Embryonic facial prominence (tissue), 1 donor: ENCODE measurements around the gene PDE4B.
"Not testable (repeated sequence)": the region's sequence is repeated elsewhere in the genome, so short reads cannot be mapped to it uniquely, and the experiment has no call there.

Source experiments
- DNase-seq: peaks from one replicate; pipeline ENCODE4 v3.0.0-alpha.2; 2016; ENCODE audit errors: extremely low spot score

The PDE4B gene

DNA sequence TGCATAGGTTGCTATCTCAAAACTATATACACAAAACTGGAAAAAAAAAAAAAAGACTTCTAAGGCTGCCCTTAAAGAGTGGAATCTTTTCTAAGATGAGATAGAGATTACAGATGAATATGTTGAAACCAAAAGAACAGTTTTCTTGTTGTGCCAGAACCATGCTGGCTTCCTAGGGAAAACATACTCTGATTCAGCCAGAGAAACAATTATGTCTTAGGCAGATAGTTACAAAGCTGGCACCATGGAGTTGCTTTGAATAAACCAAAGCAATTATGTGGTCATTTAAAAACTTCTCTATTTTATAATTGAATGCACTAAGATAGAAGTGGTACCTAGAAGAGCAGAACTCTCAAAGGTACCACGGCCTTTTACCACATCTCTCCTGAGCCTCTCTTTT, 341.3 kb downstream of the PDE4B start:
- no peak for DNase-seq

- no peak for DNase-seq
Observed at GRCh38 chr1:66135161-66135560, 342.5 kb downstream of the PDE4B start.

DNA sequence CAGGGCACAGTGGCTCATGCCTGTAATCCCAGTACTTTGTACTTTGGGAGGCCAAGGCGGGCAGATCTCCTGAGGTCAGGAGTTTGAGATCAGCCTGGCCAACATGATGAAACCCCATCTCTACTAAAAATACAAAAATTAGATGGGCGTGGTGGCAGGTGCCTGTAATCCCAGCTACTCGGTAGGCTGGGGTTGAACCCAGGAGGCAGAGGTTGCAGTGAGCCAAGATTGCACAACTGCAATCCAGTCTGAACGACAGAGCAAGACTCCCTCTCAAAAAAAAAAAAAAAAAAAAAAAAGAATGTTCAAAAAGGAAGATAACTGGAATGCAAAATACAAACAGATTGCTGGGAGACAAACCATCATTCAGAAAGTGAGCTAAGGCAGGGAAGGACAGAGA, 343.7 kb downstream of the PDE4B start:
- not testable (repeated sequence) for DNase-seq

DNA sequence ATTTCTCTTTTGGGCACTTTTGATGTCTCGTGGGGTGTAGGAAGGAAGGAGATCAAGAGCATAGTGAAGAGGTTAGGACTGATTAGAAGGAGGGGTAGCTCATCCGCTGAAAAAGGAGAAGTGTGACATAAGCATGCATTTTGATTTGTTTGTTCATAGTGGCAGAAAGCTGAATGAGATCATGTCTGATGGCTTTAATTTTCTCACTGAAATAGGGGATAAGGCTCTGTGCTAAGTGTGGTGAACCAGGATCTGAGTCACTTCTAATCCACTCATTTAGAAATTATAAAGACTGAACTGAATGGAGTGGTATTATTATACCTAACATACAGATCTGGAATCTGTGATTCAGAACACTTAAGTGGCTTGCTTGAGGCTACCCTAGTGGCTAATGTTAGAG, 344.5 kb downstream of the PDE4B start:
- no peak for DNase-seq

GRCh38 chr1:66138613-66139012, 345.9 kb downstream of the PDE4B start:
- no peak for DNase-seq

GRCh38 chr1:66140072-66140471, 347.4 kb downstream of the PDE4B start:
- no peak for DNase-seq

DNA sequence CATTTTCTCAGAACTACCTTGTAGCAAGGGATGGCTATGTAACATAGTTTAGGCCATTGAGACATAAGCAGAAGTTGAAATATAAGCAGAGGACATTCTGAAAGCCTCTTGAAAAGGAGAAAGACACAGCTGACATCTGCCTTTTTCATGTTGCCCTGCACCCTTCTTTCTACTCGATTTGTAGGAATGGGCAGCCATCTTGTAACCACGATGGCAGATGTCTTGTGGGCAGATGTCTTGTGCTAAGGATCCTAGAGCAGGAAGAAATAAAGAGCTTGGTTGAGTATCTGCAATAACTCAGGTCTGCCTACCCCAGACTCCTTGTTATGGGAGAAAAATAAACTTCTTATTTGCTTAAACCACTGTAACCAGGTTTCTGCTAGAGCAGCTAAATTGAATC, 351.0 kb downstream of the PDE4B start:
- no peak for DNase-seq

DNA sequence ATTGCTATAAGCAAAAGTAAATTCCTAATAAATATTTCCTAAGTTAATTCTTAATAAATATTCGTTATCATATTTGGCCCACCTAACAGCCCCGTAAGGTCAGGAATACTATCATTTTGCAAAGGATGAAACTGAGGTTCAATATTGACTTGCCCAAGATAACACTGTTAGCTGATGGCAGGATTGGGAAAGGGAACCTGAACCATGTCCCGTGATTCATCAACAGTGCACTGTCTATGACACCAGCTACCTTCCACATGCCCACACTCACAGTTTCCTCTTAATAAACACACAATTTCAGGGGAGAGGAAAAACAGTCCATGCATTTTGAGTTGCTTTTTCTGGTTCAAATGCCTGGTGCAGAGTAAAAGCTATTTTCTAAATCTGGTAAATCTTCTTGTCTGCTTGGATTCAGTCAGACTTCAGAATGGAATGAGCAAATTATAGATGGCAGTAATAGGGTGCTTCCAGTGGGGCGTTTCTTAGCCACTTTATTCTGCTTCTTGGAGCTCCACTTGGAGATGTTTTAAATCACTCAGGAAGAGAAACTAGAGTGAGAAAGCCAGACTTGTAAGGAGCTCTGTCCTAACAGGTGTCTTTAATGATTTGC, 354.6 kb downstream of the PDE4B start:
- no peak for DNase-seq

GRCh38 chr1:66152034-66152433, 359.3 kb downstream of the PDE4B start:
- no peak for DNase-seq

DNA sequence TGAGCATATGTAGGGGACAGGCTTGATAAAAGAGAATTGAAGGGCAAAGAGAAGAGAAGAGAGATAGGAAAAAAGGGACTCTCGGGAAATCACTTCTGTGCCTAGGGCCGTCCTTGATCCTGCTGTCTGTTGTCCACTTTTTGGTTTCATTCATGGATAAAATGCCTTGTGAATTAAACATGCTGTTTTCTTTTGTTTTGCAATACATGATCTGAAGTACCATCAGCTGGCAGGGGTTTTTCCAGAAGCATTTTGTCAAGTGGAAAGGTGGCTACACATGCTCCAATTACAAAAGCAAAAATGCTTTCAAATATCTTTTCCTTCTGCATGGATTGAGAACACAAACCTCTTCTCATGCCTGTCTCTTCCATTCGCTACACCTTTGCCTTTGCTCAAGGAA, 361.7 kb downstream of the PDE4B start:
- no peak for DNase-seq

- DNase-seq, result no peak
Observed at GRCh38 chr1:66156144-66156543, 363.4 kb downstream of the PDE4B start.

DNA sequence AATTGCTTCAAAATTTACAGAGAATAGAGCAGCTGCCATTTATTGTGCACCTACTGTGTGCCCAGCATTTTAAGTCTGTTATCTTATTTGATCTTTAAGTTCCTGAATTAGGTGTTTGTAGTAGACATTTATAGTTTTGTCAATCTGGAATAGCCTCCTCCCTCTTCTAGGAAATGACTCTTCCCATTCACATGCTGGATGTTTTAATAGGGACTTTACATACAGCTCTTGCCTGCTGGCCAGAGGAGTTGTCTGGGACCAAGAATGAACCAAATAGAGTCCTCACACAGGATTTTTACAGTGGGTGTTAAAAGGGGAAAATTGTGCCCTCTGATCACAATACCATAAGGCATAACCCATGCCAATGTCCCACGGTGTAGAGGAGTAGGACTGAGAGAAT, 367.1 kb downstream of the PDE4B start:
- no peak for DNase-seq

GRCh38 chr1:66160719-66161118, 368.0 kb downstream of the PDE4B start:
- no peak for DNase-seq

DNA sequence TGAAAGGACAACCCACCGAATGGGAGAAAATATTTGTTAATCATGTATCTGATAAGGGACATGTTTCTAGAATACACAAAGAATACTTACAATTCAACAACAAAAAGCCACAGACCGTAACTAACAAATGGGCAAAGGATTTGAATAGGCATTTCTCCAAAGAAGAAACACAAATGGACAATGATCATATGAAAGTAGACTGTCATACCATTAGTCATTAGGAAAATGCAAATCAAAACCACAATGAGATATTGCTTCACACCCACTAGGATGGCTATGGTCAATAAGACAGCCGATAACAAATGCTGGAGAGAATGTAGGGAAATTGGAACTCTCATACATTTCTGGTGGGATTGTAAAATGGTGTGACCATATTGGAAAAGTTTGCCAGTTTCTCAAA, 374.1 kb downstream of the PDE4B start:
- no peak for DNase-seq

GRCh38 chr1:66167267-66167666, 374.6 kb downstream of the PDE4B start:
- no peak for DNase-seq

- DNase-seq, result no peak
Observed at GRCh38 chr1:66168467-66168887, 375.8 kb downstream of the PDE4B start.

GRCh38 chr1:66168948-66169671, 376.4 kb downstream of the PDE4B start:
- DNase-seq, result no peak

- DNase-seq, result no peak
Observed at GRCh38 chr1:66172272-66172671, 379.6 kb downstream of the PDE4B start.

- no peak for DNase-seq
Observed at GRCh38 chr1:66175098-66175497, 382.4 kb downstream of the PDE4B start.

- no peak for DNase-seq
Observed at GRCh38 chr1:66175581-66175980, 382.9 kb downstream of the PDE4B start.

DNA sequence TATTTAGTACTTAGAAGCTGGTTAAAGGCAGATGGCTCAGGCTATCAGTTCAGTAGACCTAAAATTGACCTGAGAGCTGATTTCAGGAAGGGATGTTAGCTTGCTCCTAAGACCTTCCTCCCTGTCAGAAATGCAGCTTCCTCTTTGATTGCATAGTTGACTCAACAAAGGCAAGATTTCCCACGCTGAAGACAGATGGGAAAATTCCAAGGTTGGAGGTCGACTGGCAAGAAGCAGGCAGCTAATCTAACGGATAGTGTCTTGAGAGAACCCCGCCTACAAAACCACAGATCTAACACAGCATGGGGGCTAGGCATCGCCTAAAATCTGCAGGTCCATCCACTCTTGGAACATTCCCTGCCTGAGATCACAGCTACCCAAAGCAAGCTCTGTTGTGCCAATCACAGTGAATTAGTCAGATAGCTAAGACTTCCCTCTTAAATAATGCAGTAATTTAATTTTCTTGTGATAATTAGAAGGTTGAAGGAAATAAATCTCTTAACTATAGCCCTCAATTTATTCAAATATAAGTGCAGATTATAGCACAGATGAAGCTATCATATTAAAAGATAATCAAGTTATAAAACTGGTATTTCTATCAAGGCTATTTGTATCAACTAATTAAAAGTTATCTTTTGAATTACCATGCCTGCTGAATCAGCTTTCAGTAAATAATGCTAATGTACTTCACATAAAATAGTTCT, 383.5 kb downstream of the PDE4B start:
- DNase-seq, result no peak

DNA sequence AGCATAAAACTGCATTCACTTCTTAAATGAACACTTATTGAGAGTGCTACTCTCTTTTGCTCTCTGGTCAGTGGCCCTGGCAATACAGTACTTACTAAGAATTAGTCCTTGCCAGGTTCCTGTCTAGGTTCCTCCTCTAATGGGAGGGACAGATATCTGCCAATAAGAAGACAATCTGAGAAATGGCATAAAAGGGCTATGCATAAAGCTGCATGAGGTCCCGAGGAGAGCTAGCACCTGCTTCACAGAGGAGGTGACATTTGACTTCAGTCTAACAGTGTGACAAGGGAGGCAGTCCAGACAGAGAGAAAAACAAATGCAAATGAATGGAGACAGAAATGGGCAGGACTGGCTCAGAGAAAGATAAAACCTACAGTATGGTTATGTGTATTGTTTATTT, 384.1 kb downstream of the PDE4B start:
- DNase-seq, result no peak

GRCh38 chr1:66177510-66177909, 384.8 kb downstream of the PDE4B start:
- DNase-seq, result no peak
